C4-2B (cell line): Measurements from ENCODE around the gene TRAF2.

Experiments used
- ZFX ChIP-seq: fragments of 450-650 bp; IDR thresholded peaks from 2 replicates; pipeline ENCODE4 v1.6.1; 2017
- TF ChIP-seq, protein P1 (sequence below): fragments of 450-650 bp; conservative IDR thresholded peaks from 2 replicates; pipeline ENCODE4 v1.5.1; 2017; ENCODE audit warnings: mild to moderate bottlenecking

DNA sequence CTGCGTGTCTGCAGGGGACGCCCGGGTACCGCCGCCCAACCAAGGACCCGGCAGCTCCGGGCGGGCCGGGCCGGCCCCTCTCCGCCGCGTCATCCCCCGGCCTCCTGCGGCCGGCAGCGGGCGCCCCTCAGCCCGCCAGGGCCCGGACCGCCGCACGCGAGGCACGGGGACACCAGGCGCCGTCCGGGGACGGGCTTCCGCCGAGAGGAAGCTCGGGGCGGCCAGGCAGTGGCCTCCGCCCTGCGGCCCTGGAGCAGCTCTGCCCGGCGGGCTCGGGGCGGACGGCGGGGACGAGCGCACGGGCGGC, 57.8 kb downstream of the TRAF2 start:
- TF ChIP-seq, protein P1, sequence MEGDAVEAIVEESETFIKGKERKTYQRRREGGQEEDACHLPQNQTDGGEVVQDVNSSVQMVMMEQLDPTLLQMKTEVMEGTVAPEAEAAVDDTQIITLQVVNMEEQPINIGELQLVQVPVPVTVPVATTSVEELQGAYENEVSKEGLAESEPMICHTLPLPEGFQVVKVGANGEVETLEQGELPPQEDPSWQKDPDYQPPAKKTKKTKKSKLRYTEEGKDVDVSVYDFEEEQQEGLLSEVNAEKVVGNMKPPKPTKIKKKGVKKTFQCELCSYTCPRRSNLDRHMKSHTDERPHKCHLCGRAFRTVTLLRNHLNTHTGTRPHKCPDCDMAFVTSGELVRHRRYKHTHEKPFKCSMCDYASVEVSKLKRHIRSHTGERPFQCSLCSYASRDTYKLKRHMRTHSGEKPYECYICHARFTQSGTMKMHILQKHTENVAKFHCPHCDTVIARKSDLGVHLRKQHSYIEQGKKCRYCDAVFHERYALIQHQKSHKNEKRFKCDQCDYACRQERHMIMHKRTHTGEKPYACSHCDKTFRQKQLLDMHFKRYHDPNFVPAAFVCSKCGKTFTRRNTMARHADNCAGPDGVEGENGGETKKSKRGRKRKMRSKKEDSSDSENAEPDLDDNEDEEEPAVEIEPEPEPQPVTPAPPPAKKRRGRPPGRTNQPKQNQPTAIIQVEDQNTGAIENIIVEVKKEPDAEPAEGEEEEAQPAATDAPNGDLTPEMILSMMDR = no peak
- TF ChIP-seq ZFX = peak; percentile 90
